Measurements from ENCODE around the gene WNT5A. TPM values are rescaled to one million over a fixed set of nuclear protein-coding genes. Genes with fewer than 3 reads are reported as not detected.

Gene WNT5A
- total RNA-seq, 2 experiments from 2014 or later: not detected

DNA sequence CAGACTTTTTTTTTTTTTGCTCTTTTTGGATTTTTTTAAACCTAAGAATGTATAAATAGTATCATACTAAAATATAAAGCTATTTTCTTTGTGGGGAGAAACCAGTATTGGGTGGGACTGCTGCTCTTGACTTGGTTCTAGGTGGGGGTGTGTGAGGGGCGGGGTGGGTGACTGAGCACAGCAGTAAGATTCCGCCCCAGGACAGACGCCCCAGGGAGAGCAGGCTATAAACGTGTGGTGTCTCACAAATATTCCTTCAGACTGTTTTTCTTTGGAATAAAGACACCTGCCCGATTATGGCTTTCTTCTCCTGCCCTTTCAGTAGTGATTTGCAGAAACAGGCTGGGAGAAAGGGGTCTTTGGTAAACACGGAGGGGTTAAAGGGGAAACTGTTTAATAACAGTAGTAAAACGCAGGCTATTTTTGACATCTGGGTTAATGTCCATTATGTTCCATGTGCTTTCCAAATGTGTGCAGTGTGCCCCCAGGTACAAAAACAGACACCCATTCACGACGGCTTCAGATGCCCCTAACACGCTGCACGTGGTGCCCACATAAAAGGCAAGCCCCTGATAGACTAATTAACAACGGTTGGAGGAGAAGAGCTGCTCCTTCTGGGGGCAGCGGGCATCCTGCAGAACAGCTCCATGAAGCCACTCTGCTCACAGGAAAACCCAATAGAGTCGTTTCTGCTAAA lies 28.6 kb upstream of the WNT5A start:
- CTCF ChIA-PET: no interaction called here

DNA sequence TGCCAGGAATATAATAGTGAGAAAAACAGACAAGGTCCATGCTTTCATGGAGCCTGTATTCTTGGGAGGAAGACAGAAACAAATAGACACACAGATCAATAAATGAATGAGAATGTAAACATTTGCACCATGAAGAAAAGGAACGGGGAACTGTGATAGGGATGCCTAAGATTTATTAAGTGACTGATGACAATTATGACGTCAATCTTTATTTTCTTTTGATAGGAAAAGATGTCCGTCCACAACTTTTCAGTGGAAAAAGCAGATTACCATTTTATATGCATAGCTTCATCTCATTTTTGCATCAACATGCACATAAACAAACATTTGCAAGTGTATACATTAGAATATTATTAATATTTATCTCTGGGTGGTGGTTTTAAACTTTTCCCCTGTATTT lies 27.9 kb upstream of the WNT5A start:
- H3K4me1 Mint-ChIP-seq (ENCODE audit: low read depth): no peaks in the 10 kb centered on the region
- H3K9me3 Mint-ChIP-seq: no peaks in the 10 kb centered on the region
- TF ChIP-seq, protein P1, sequence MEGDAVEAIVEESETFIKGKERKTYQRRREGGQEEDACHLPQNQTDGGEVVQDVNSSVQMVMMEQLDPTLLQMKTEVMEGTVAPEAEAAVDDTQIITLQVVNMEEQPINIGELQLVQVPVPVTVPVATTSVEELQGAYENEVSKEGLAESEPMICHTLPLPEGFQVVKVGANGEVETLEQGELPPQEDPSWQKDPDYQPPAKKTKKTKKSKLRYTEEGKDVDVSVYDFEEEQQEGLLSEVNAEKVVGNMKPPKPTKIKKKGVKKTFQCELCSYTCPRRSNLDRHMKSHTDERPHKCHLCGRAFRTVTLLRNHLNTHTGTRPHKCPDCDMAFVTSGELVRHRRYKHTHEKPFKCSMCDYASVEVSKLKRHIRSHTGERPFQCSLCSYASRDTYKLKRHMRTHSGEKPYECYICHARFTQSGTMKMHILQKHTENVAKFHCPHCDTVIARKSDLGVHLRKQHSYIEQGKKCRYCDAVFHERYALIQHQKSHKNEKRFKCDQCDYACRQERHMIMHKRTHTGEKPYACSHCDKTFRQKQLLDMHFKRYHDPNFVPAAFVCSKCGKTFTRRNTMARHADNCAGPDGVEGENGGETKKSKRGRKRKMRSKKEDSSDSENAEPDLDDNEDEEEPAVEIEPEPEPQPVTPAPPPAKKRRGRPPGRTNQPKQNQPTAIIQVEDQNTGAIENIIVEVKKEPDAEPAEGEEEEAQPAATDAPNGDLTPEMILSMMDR (IDR thresholded peaks at IDR 0.05): no peak
- H3K27ac Mint-ChIP-seq: no peak overlapping the region
- intact Hi-C loops (cut with micrococcal nuclease): no loop called here
- no peaks in the 10 kb centered on the region for H3K36me3 Mint-ChIP-seq (ENCODE audit: low read depth)
- ChIA-PET CTCF (interaction anchor here (0.9 kb wide), 1 partner anchor 15 kb away, joined by 3 read pairs; no protein-coding TSS in a partner anchor), POLR2A (no interaction called here)
- H3K4me3 Mint-ChIP-seq: no peak overlapping the region
- H3K27me3 Mint-ChIP-seq: no peaks in the 10 kb centered on the region
- DNase-seq: no peak
- no peak for ATAC-seq

More for the DNA sequence above, 28.6 kb upstream of the WNT5A start:
- no peak for DNase-seq
- intact Hi-C loops (cut with micrococcal nuclease): no loop called here
- Mint-ChIP-seq H3K4me3 (no peak overlapping the region), H3K27me3 (no peaks in the 10 kb centered on the region), H3K27ac (no peak overlapping the region), H3K36me3 (ENCODE audit: low read depth) (no peaks in the 10 kb centered on the region), H3K4me1 (ENCODE audit: low read depth) (no peaks in the 10 kb centered on the region), H3K9me3 (no peaks in the 10 kb centered on the region)
- TF ChIP-seq, protein P1 (IDR thresholded peaks at IDR 0.05): no peak
- no peak for ATAC-seq
- POLR2A ChIA-PET: no interaction called here

DNA sequence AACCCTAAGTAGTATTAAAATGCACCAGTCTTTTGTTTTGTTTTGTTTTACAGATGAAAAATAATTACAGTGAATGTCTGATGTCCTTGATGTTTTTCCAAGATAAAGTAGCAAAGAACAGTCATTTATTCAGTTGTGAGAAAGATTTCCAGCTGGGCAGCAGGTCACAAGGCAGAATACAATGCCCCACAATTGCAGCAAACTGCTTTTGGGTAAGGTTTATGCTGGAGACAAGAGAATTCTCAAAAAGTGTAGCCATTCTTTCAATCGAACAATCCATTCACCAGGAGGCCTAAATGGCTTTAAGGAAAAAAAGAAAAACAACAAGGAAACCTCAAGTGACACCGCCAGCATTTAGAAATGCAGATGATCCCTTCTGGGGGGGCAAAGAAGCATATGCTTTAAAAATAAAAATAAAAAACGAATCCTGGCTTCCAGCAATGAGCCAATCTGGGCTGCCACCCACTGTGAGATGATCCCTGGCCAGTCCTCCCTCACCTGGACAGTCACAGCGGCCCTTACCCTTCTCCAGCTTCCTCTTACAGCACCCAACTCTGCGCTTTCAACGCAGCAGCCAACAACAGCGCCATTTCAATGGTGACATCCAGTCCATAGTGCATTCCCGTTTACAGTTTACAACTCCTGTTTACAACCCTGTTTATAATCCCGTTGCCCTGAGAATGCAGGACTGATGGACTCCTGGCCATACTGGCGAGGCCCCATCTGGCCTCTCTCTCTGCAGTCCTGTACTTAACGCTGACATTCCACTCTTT lies 25.7 kb upstream of the WNT5A start:
- ATAC-seq (no peak), DNase-seq (no peak)
- intact Hi-C loops (cut with micrococcal nuclease): no loop called here
- Mint-ChIP-seq H3K36me3 (ENCODE audit: low read depth) (no peaks in the 10 kb centered on the region), H3K9me3 (no peaks in the 10 kb centered on the region), H3K4me1 (ENCODE audit: low read depth) (no peaks in the 10 kb centered on the region), H3K27ac (no peak overlapping the region), H3K27me3 (no peaks in the 10 kb centered on the region), H3K4me3 (no peak overlapping the region)
- POLR2A ChIA-PET: no interaction called here
- CTCF ChIA-PET: no interaction called here
- TF ChIP-seq, protein P1 (IDR thresholded peaks at IDR 0.05): no peak

DNA sequence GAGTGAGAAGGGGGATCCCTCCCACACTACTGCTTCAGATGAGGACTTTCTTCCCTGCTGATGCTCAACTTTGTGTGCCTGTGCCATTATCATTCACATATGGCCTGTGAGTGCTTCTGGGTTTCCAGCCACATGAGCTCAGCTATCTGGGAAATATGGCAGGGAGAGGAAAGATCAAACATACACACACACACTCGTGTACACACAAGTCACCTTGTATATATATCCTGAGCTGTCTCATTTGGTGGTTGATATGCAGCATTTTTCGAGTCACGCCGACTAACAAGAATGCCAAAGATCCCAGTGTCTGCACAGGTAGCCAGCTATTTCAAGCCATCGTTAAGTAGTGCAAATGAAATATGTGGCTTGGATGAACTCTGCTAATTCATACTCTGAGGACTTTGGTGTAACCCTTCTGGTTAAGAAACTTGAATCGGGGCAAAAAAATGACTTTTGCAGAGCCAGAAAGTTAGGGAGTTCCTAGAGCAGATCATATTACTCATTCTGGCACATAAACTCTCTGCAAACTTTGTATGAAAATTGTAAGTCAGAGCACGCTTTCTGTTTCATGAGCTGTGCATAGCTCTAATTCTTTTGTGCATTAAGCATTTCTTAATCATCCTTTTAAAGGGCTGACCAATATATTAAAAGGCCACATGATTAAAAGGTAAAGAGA lies 24.9 kb upstream of the WNT5A start:
- CTCF ChIA-PET: no interaction called here
- intact Hi-C loops (cut with micrococcal nuclease): no loop called here
- H3K27ac Mint-ChIP-seq: no peak overlapping the region

More for the DNA sequence above, 24.9 kb upstream of the WNT5A start:
- H3K27me3 Mint-ChIP-seq: no peaks in the 10 kb centered on the region
- no peak for ATAC-seq
- DNase-seq: no peak
- TF ChIP-seq, protein P1 (IDR thresholded peaks at IDR 0.05): no peak
- H3K9me3 Mint-ChIP-seq: no peaks in the 10 kb centered on the region
- H3K4me3 Mint-ChIP-seq: no peak overlapping the region
- H3K4me1 Mint-ChIP-seq (ENCODE audit: low read depth): no peaks in the 10 kb centered on the region
- POLR2A ChIA-PET: no interaction called here
- no peaks in the 10 kb centered on the region for H3K36me3 Mint-ChIP-seq (ENCODE audit: low read depth)

Measured in activated CD8-positive, alpha-beta T cell treated with anti-CD3 and anti-CD28 coated beads for 36 hours (primary cell).